M059J (cell line): ENCODE results near the gene SPAG17. TPM values are rescaled to one million over a fixed set of nuclear protein-coding genes. Genes with fewer than 3 reads are reported as not detected.
A peak's percentile ranks its signal among the peaks of the same experiment; 100 is the strongest.

Experiments used
- DNase-seq: peaks from one replicate; pipeline ENCODE4 v3.0.0-alpha.2; 2012; ENCODE audit warnings: low read depth
- total RNA-seq: library from RNA; depleted of rRNA; stranded (reverse); fragments of >200 nt; shearing (Covaris generic); gene quantifications from 2 replicates; pipeline ENCODE4 v1.2.3, GENCODE V29; 2014; rRNA removed

The SPAG17 gene
- not detected in 2 replicates for total RNA-seq

DNA sequence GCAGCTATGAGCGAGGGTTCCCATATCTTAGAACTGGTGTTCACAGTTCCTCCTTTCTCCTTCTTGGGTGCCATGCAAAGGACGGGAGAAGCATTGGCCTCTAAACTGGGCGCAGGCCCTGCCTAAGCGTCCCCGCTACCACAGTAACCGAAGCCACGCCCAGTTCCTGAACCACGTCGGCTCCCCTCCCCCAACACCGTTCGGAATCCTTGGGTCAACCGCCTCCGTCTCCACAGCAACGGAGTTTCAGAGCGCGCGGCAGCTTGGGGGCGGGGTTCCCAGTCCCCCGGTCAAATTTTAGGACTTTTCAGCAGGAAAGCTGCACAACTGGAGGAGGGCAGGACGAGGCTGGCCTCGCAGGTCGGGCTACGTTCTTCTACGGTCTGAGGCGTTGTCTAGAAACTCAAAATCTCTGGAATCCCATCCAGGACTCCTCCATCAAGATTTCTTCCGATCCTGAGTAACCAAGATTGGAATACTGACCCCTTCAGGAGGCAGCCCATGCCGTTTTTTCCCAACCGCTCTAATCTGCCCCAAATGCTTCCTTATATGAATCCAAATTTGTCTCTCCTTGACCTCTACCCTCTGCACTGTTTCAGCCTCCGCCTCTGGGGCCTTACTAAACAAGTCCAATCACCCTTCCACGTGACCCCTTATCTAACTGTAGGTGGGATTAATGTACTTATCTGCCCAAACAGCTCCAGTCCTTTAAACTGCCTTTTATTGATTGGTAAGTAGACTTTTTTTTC, at the start of gene SPAG17:
SPAG17 (minus strand) TSS at position 145 of the 749 bp plus-strand sequence; CDS start at position 74, 71 bp downstream.
- DNase-seq: peak; percentile 71

DNA sequence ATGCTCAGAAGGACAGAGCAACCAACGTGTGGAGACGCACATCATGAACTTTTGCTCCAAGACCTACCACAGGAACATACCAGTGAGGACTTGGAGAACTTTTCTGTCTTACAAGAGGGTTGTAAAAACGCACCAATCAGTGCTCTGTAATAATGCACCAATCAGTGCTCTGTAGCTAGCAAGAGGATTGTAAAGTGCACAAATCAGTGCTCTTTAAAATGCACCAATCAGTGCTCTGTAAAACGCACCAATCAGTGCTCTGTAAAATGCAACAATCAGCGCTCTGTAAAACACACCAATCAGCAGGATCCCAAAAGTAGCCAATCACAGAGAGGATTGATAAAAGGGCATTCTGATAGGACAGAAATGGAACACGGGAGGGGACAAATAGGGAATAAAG, 40.4 kb upstream of the SPAG17 start:
- DNase-seq: no peak

DNA sequence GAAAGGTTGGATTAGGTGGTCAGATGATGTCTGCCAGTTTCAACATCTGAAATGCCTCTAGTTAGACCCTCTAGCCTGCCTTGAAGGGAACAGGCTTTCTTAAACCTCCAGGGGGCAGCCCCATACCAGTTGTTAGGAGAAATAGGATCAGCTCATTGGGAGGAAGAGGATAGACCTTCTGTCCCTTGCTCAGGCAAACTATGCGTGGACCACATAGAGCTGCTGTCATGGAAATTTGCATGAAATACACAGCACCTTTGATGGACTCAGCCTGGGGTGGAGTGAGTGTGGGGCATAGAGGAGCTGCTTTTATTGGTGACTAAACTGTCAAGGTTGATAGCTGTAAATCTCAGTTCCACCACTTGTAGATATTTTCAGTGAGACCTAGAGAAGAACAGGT, 38.4 kb upstream of the SPAG17 start:
- DNase-seq: peak; percentile 19

DNA sequence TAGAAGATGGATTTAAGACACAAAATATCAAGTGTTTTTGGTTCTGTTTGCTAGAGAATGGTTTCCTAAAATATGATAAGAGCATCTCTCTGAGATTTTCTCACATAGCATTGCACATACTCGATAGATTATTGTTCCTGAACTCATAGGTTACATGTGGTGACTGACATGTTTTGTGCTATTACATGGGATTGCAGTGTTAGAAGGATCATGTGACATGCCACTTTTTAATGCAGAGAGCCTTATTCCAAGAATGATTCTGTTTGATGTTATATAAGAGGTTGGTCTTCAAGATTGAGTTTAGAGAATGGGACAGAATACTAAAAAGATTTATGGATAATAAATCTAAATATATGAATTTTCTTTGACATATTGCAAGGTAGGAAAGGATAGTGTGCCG, 34.4 kb upstream of the SPAG17 start:
- DNase-seq: no peak

DNA sequence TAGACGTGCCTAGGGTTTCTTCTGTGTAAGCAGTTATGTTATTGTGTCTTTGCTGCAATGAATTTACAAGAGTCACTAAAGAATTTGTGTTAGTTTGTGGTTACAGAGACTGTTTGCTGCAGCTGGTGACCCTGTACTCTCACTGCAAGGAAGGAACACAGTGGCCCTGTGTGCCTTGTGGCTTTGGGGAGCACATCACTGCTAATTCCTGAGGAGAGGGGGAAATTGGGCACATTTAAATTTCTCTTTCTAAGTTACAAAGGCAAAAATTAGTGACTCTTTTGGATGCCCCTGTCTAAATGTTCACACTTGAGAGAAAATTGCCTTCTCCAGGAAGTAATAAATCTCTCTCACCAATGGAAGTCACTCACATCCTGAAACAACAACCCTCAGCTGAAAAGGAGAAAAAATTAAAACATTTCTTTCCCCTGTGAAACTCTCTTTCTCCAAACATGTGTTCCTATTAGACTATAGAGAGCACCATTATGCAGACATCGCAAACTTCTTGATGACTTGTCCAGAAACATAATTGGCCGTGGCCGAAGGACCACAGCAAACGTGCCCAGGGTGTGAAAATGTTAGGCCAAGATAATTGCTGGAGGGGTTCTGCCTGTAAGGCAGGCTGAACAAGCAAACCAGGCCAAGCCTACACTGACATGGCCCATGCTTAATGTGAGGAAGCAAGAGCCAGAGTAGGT, 32.3 kb upstream of the SPAG17 start:
- peak; percentile 9 for DNase-seq

DNA sequence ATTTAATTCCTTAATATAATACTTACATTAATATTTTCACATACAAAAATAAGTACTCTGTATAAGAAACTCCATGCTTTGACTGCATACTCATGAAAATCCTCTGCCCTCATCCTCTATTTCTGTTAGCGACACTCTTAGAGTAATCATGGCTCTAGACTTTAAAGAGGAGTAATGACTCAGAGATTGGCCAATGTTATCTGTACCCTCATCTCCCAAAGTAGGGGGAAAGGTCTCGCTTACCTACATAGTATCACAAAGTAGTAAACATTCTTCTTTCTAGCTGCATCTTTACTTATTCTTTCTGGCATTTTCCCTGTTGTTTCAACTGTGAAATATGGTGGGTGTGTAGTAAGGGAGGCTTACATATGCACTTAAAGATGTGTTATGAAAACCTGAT, 29.8 kb upstream of the SPAG17 start:
- DNase-seq: no peak

DNA sequence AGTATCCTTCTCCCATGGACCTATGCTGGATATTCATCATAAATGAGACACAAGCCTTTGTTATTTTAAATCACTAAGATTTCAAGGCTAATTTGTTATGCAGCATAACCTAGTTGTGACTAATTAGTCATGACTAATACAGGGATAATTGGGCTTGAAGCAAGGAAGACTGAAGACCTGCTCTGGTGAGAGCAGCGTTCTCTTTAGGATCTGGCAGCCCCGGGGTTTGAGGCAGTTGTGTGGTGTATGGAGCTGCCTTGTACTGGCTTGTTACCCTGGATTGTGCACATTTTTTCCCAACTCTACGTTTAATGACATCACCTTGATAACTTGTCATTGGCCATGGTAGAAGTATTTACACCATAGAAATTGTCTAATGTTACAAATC, 25.7 kb upstream of the SPAG17 start:
- DNase-seq: no peak

DNA sequence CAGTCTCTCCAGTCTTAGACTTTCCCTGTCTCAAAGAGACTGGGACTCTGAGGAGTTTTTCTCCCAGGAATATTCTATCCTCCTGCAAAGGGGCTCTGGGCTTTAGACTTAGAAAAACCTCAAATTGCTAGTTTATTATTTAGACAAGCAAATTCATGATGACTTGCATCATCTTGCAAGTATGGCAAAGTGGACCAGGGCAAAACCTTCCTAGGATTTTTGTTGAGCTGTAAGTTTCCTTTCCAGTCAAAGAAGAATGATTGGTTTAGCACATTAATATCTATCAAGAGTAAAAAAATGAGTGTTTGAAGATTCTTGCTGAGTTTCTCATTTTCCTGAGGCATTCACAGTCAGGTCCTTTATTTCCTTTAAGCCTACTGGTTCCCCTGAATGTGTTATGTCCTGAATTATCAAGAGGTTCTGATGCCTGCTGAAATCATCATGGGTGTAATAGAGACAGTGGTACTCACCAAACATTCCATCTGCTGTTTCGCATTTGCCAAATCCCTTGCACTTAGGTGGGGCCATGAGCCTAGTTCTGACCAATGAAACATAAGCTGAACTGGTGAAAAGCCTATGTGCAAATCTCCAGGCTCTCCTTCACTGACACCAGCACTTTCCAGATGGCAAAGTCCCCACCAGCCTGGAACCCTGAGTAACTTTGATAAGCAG, 25.2 kb upstream of the SPAG17 start:
- DNase-seq: no peak

DNA sequence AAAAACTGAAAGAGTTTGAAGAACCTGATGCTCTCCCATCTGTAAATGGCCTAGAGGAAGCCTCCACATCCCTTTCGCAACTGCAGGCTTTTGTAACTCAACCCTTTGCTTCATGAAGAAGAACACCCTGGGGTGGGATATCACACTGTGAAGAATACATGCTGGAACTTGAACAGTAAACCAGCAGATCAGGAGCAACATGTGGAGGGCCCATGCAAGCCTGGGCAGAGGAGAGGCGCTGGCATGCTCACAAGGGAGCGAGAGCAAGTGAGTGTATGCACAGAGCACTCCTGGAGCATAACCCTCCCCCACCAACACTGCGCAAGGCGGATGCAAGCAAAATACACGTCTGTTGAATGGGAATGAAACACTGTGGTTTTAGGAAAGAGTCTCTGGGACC, 24.6 kb upstream of the SPAG17 start:
- no peak for DNase-seq

DNA sequence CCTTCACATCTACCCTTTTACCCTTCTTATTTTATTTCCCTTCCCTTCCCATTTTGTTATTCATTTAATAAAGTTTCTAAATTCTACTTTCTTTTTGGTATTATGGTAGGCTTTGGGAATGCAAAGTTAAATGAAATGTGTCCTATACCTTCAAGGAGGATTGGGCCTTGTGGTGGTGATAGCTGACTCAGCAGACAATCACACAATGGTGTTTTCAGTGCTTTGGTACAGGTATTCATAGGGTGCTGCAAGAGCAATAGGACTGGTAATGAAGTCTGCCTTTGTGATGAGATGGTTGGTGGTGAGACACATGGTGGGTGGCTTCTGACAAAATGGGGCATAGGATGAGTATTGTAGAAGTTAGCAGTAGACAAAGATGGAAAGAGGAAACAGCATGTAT, 21.9 kb upstream of the SPAG17 start:
- DNase-seq: no peak

DNA sequence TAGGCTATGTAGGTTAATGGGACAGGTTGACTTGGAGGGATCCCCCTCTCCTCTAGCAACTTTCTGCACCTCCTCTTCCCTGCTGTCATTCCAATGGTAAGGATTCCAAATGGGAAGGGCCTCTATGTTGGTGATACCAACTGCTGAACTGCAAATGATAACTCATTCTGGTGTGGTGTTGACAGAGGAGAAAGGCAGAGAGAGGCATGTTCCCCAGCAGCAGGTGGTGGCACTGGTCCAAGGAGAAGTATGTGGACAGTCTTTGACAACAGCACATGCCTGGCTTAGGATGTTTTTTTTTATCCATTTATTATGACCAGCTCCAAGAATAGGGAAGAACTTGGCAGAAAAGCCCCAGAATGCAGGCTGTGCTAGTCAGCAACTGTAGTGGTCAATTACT, 19.6 kb upstream of the SPAG17 start:
- DNase-seq: no peak

DNA sequence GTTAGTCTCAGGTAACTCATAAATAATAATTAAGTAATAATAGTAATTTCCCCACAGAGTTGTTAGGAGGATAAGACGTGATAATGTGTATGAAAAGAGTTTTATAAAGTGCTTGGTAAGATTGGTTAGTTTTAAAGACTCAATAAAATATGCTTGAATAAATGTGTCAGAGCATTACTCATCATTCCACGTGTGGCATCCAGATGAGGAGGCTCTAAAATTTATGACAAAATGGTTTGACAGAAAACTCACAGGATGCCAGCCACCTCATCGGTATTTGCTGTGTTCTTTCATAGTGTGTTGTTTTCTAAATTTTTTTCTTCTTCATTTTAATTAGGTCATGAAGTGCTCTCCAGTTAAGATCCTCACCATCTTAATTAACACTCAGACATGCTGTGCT, 19.1 kb upstream of the SPAG17 start:
- peak; percentile 53 for DNase-seq

DNA sequence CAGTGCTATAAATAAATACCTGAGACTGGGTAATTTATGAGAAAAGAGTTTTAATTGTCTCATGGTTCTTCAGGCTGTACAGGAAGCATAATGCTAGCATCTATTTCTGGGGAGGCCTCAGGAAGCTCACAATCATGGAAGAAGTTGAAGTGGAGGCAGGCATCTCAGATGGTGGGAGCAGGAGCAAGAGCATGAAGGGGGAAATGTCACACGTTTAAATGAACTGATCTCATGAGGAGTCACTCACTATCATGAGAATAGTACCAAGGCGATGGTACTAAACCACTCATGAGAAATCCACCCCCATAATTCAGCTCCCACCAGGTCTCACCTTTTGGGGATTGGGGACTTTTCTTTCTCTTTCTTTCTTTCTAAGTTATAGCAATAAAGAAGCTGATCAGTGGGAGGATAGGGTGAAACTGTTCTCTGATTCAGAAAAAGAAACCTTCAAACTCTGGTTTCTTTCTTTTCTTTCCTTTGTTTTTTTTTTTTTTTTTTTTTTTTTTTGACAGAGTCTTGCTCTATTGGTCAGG, 17.1 kb upstream of the SPAG17 start:
- DNase-seq: no peak

DNA sequence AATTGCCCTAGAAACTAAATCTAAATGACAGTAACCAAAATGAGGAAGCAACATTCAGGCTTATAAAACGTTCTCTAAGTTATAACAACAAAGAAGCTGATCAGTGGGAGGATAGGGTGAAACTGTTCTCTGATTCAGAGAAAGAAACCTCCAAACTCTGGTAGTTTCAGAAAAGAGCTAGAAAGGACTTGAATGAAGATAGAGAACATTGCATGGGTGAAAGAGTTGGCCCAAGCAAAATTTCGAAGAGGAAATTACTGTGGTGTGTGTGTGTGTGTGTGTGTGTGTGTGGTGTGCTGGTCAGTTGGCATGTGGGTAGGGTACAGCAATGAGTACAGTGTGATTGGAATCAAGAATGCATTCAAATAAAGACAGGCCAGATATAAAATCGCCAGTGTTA, 16.5 kb upstream of the SPAG17 start:
- DNase-seq: no peak

DNA sequence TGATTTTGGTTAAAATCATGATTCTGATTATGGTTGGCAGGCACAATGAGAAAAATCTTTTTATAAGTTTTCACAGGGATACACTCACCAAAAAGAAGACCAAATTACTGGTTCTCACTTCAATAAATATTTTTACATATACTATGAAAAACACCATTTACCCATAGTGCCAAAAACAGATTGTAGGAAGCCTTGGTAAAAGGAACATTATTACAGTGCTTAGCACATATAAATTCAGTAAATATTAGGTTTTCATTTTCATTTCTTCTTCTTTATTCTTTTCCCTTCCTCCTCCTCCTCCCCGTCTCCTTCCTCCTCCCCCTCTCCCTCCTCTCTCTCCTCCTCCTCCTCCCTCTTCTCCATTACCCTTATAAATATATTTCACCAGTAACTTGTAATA, 15.8 kb upstream of the SPAG17 start:
- no peak for DNase-seq

DNA sequence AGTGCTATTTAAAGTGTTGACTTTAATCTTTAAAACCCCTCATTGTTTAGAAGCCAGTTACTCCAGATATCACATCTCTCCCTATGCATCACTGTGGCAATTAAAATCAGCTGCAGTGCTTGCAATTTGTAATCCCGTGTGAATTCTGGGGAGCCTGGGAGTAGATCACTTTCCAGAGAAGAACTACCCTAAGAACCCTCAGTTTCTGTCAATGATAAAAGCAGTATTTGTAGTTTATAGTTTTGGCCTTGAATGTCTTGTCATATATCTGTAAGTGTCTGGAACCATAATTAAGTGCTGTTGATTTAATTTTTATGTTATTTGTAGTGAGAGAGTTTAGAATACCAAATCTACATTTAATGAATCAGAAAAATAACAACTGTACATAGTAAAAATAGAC, 5.5 kb upstream of the SPAG17 start:
- no peak for DNase-seq

DNA sequence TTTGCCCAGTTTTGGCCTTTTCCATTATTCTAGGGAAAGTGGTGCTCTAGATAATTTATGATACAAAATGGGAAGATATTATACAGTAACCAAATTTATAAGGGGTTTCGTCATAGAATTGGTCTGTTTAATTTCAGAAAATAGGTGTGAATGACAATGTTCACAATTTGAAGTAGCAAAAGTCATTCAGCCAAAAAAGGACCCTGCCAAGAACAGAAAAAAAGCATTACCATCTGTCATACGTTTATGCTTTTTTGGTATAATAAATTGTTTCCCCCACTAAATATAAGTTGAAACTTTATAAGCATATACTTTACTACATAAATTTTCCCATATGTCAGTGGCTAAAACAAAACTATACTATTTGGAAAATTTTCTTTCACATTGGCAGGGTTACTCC, 4.5 kb upstream of the SPAG17 start:
- DNase-seq: no peak

DNA sequence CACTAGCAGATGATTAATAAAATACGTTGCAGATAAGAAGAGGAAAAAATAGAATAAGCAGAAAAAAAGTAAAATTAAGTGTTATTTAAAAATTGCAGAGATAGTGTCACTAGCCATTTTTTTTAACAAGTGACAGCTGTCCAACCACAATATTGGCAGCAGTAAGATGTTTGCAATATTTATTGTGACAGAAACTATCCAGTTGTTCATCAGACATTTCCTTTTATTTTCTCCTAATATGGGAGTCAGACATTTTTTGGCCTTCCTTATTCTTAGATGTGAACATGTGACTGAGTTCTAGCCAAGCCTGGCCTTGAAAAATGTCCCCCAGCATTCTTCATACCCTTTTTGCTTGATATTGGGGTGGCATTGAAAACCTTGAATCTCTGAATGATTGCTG, 3.4 kb upstream of the SPAG17 start:
- no peak for DNase-seq

DNA sequence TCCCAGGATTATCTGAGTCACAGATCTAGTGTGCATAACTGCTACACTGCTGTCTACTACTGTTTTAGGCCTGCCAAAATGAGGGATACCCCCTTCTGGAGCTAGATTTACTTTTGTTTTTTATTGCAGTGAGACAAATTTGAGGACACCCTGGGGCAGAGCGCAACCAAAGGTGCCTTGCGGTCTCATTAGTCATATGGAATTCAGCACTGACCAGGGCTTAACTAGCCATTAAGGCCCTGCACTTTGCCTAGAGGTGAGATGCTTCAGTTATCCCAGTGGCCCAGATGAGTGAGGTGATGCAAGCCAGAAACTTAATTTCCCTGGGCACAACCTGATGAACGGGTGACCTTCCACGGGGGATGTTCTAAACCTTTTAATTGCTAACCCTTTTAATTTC, 998 bp upstream of the SPAG17 start:
- DNase-seq: peak; percentile 69

DNA sequence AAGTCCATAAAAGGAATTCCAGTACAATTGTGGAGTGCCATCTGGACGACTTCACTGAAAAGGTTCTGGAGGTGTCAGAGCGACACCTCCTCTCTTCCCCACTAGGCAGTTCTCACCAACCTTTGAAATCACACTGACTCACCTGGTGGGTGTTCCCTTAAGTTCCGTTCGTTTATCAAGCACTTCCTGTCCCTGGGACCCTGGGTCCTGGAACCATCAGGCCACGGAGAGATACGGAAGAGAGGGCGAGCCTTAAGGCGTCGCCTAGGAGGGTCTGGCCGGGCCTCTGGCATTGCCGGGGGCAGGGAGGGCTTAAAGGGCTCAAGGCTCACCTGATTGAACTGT, 317 bp downstream of the SPAG17 start:
- peak; percentile 31 for DNase-seq

DNA sequence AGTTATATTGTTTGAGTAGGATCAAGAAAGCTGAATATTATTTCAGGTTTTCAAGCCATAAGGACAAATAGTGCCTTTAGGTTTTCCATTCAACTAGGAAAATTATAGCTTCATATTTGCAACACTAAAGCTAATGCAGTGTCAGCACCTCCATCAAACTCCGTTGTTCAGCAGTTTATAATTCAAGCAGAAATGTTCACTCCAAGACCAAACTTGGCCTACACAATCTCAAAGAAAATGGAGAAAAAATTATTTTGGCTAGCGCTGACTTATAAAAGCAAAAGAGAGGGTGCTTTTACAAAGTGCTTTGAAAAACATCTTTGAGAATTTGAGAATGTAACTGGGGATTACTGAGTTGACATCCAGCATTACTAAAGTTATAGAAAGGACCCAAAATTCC, 1.4 kb downstream of the SPAG17 start:
- no peak for DNase-seq

DNA sequence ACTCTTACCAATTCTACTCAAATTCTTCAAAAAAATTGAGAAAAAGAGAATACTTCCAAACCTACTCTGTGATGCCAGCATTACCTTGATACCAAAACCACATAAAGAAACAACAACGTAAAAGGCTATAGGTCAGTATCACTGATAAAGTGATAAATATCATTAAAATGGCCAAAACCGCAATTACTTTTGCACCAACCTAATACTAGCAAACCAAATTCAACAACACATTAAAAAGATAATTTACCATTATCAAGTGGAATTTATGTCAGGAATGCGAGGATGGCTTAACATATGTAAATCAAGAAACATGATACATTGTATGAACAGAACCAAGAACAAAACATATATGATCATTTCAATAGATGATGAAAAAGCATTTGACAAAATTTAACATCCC, 7.0 kb downstream of the SPAG17 start:
- no peak for DNase-seq

DNA sequence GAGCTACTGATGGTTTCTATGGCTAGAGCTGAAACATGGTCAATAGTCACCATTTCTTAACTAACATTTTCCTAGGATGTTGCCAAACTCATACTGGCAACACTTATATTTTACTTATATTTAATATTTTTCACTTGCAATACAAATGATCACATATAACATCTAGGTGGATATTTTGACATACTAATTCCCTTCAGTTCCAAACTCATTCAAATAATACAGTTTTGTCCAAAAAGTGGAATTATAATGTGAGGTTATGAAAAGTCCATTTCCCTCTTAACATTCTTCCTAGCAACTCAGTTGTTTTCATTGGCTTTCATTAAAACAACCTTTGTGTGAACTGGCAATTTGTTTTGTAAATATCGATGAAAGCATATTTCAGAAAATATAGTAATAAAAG, 16.0 kb downstream of the SPAG17 start:
- DNase-seq: no peak
